ENCODE results near the gene YBX1. TPM values are rescaled to one million over a fixed set of nuclear protein-coding genes. Genes with fewer than 3 reads are reported as not detected.
"Not testable (repeated sequence)": the region's sequence is repeated elsewhere in the genome, so short reads cannot be mapped to it uniquely, and the experiment has no call there.

Gene YBX1
- total RNA-seq, 8 experiments from 2014 or later = 743 to 1,979 (median 1,431) TPM

DNA sequence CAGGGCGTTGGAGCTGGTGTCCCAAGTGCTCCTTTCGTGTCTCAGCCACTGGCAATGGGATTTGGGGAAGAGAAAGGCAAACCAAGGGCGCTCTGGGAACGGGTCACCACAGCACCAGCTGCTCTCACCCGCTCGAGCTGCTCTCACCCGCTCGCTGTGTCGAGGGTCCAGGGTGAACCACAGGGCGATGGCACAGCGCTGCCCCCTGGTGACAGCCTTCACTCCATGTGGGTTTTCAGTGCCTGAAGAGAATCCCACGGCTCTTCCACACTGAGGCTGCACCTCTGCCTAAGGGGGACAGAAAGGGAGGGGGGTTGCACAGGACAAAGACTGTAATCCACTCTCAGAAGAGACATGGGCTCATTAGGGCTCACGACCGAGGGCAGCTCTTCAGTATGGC lies 64.9 kb downstream of the YBX1 start:
- peaks cover 0 to 2% of the 10 kb centered on the region in 2 donors for H3K4me1 ChIP-seq (replicated peaks in 1 of 2)
- peak in 7 of 8 experiments; percentile 22 to 87 (median 79) for ATAC-seq (replicated peaks in 6 of 8)
- H3K27ac ChIP-seq = no peak overlapping the region
- in situ Hi-C loops (cut with MboI; ENCODE audit: low pct_unique_long_range_greater_than_20kb in 2 of 9, low sequenced_read_pairs in 9 of 9, unreplicated experiment in 9 of 9) = loop anchor here in 3 of 9 experiments (5.0 to 25.0 kb wide), 3 partner anchors 160 to 410 kb away; partner anchors contain the start of gene FOXJ3 (in 1 of the 3)
- no peak overlapping the region for H3K4me3 ChIP-seq
- WGBS, 10 experiments = 21 to 73% (median 56%) methylated on average over 2 to 9 of the region's 14 CpGs; no CpG with 5 or more reads in 6 of the 10 experiments

DNA sequence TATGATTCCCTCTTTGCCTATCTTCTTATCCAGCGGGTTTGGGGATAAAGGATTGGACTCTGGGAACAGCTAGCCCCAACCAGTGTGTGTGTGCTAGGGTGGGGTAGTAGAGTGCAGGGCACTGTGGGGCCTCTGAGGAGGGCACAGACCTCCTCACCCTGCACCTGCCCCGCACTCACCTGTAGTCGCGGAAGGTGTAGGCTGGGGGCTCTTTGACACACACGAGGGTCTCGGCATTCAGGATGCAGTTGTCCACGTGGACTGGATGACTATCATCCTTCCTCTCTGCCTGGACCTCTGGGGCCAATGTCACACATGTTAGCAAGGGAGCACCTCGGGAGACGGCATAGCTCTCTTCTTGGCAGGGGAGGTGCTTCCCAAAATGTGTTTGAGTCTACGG lies 65.8 kb downstream of the YBX1 start:
- in situ Hi-C loops (cut with MboI; ENCODE audit: low pct_unique_long_range_greater_than_20kb in 2 of 9, low sequenced_read_pairs in 9 of 9, unreplicated experiment in 9 of 9) = loop anchor here in 3 of 9 experiments (5.0 to 25.0 kb wide), 3 partner anchors 161 to 411 kb away; partner anchors contain the start of gene FOXJ3 (in 1 of the 3)
- Histone ChIP-seq H3K27ac (no peak overlapping the region), H3K4me1 (replicated peaks in 1 of 2) (peaks cover 0 to 2% of the 10 kb centered on the region in 2 donors), H3K4me3 (no peak overlapping the region)
- WGBS, 10 experiments = 80 to 100% (median 100%) methylated on average over 1 to 4 of the region's 10 CpGs; no CpG with 5 or more reads in 7 of the 10 experiments
- ATAC-seq (replicated peaks in 6 of 8) = no peak

DNA sequence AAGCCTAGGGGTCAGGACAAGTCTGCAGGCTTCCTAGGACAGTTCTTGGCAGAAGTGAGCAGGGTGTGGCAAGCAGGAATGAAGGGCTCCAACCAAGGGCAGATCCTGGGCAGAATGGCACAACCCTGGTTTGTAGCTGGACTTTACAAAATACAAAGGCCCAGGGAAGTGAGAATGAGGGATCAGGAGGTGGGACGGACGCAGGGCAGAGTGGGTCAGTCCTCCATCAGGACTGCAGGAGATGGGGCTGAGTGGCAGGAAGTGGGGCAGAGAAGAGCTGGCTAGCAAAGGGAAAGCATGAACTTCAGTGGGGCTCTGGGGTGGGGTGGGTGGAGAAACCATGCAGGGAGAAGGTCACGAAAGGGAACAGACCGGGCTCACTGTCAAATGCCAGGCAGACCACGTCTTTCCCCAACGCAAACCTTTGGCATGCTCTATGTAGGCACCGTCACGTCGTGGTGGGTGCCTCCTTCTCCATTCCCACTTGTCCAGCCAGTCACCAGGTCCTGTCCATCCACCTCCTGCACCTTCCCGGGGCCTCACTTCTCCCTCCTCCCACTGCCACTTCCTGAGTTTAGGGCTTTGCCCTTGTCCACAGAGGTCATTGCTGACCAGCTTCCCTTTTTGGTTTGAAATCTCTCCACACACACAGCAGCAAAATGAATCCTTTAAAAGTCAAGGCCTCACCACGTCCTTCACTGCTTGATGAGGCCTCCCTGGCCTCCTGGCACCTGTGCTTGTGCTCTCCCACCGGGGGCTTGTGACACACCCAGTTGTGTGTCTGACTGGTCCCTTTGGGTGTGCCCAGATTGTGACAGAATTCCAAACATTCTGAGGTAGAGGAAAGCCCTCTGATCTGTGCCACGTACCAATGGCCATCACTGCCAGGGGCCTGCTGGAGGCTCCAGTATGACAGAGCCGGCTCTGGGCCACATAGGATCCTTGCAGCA lies 66.5 kb downstream of the YBX1 start:
- 70 to 100% (median 92%) methylated on average over 1 to 13 of the region's 14 CpGs; no CpG with 5 or more reads in 3 of the 10 experiments for WGBS, 10 experiments
- in situ Hi-C loops (cut with MboI; ENCODE audit: low pct_unique_long_range_greater_than_20kb in 2 of 9, low sequenced_read_pairs in 9 of 9, unreplicated experiment in 9 of 9) = loop anchor here in 3 of 9 experiments (5.0 to 25.0 kb wide), 3 partner anchors 161 to 411 kb away; partner anchors contain the start of gene FOXJ3 (in 1 of the 3)
- peaks cover 0 to 2% of the 10 kb centered on the region in 2 donors for H3K4me1 ChIP-seq (replicated peaks in 1 of 2)
- no peak for ATAC-seq (replicated peaks in 6 of 8)
- H3K27ac ChIP-seq = no peak overlapping the region
- no peak overlapping the region for H3K4me3 ChIP-seq

DNA sequence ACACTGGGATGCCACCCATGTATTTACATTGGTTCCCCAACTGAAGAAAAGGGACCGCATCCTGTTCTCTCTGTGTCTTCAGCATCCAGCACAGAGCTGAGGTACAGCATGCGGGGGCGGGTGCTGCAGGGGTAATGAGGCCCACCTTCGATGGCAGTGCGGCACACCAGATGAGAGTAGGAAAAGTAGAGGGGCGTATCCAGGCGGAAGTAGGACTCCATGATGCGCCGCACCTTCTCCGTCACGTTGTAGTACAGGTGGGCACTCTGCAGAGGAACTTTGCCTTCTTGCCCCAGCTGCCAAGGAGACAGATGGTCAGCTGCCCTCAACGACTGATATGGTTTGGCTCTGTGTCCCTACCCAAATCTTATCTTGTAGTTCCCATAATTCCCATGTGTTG lies 67.8 kb downstream of the YBX1 start:
- Histone ChIP-seq H3K27ac (no peak overlapping the region), H3K4me3 (no peak overlapping the region), H3K4me1 (replicated peaks in 1 of 2) (peaks cover 0 to 2% of the 10 kb centered on the region in 2 donors)
- in situ Hi-C loops (cut with MboI; ENCODE audit: low pct_unique_long_range_greater_than_20kb in 2 of 9, low sequenced_read_pairs in 9 of 9, unreplicated experiment in 9 of 9) = no loop called here
- WGBS, 10 experiments = 93 to 100% (median 98%) methylated on average over 2 to 9 of the region's 12 CpGs; no CpG with 5 or more reads in 4 of the 10 experiments
- no peak for ATAC-seq (replicated peaks in 6 of 8)

DNA sequence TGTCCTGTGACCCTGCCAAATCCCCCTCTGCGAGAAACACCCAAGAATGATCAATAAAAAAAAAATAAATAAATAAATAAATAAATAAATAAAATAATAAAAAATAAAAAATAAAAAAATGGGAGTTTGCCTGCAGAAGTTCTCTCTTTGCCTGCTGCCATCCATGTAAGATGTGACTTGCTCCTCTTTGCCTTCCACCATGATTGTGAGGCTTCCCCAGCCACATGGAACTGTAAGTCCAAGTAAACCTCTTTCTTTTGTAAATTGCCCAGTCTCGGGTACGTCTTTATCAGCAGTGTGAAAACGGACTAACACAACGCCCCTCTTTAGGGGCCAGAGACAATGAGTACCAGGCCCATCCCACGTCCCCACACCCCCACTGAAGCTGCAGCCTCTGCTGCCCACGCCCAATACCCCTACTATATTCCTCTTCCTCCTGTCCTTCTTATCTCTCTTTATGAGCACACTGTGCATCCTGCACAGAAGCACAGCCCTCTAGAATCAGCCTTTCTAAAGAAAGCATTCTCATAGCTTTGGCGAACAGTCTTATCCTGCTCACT lies 69.4 kb downstream of the YBX1 start:
- in situ Hi-C loops (cut with MboI; ENCODE audit: low pct_unique_long_range_greater_than_20kb in 2 of 9, low sequenced_read_pairs in 9 of 9, unreplicated experiment in 9 of 9); H3K27ac ChIP-seq; H3K4me3 ChIP-seq; H3K4me1 ChIP-seq (replicated peaks in 1 of 2); ATAC-seq (replicated peaks in 6 of 8): not testable (repeated sequence)
- 82 to 98% (median 94%) methylated on average over 2 to 7 of the region's 8 CpGs; no CpG with 5 or more reads in 2 of the 10 experiments for WGBS, 10 experiments

DNA sequence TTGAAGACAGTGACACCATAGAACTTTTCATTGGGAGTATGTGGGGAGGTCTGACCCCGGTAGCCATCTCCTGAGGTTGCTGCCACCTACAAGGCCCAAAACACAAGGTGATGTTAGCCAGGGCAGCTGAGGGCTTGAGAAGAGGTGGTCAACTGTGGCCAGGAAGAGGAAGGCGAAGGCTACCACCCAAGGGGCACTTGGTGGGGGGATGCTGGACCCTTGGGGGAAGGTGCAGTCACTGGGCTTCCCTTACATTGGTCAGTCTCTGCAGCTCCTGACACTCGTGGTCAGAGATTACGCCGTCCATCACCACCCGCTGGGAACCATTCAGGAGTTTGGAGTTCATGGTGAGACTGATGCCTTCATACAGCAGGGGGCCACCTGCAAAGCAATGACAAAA lies 70.1 kb downstream of the YBX1 start:
- no peak for ATAC-seq (replicated peaks in 6 of 8)
- Histone ChIP-seq H3K4me3 (no peak overlapping the region), H3K27ac (no peak overlapping the region), H3K4me1 (replicated peaks in 1 of 2) (no peaks in the 10 kb centered on the region)
- in situ Hi-C loops (cut with MboI; ENCODE audit: low pct_unique_long_range_greater_than_20kb in 2 of 9, low sequenced_read_pairs in 9 of 9, unreplicated experiment in 9 of 9) = no loop called here
- 60 to 100% (median 94%) methylated on average over 1 to 6 of the region's 6 CpGs; no CpG with 5 or more reads in 3 of the 10 experiments for whole genome bisulfite sequencing, 10 experiments

DNA sequence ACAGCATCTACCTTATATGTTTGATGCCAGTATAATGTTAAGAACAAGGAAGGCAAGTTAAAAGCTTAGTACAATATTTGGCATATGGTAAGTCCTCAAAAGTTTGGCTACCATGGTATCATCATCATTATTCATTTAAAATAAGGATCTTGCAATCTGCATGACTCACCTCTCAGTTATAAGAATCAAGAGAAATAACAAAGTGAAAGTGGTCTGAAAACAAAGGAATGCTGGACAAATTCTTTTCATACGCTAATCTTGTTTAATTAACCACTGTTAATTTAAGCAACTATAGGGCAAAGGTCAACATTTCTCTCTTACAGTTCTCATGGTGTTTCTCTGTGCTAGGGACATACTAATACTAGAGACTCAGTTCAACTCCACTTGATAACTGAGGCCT lies 70.9 kb downstream of the YBX1 start:
- no peak overlapping the region for H3K4me3 ChIP-seq
- no peaks in the 10 kb centered on the region for H3K4me1 ChIP-seq (replicated peaks in 1 of 2)
- peak in 2 of 8 experiments; percentile 47 to 63 for ATAC-seq (replicated peaks in 6 of 8)
- H3K27ac ChIP-seq = no peak overlapping the region
- 60 to 100% (median 100%) methylated on average over 1 of the region's 1 CpG; no CpG with 5 or more reads in 2 of the 10 experiments for WGBS, 10 experiments
- in situ Hi-C loops (cut with MboI; ENCODE audit: low pct_unique_long_range_greater_than_20kb in 2 of 9, low sequenced_read_pairs in 9 of 9, unreplicated experiment in 9 of 9) = no loop called here

Other genes with a start within 250 kb of the YBX1 start
- 1 to 10 TPM in 5 of 8 experiments, under 1 TPM in 2, not detected in 1; 0.71 to 3.5 (median 1.5) TPM for gene ZMYND12, start 226.4 kb upstream of the YBX1 start, total RNA-seq
- gene PPCS, start 225.9 kb upstream of the YBX1 start, total RNA-seq = 10 to 100 TPM; 35.4 to 58.6 (median 52.3) TPM
- 10 to 100 TPM in 4 of 8 experiments, 1 to 10 TPM in 4; 1.7 to 33.4 (median 10.9) TPM for gene CCDC30, start 219.1 kb upstream of the YBX1 start, total RNA-seq
- gene PPIH, start 24.0 kb upstream of the YBX1 start, total RNA-seq = 10 to 100 TPM; 26.7 to 87.0 (median 59.4) TPM
- under 1 TPM in 7 of 8 experiments, not detected in 1; 0.10 to 0.81 (median 0.33) TPM for gene CLDN19, start 57.8 kb downstream of the YBX1 start, total RNA-seq
- gene P3H1, start 84.6 kb downstream of the YBX1 start, total RNA-seq = 10 to 100 TPM; 22.0 to 68.9 (median 38.1) TPM
- 10 to 100 TPM in 4 of 8 experiments, 1 to 10 TPM in 4; 4.8 to 14.4 (median 10.5) TPM for gene C1orf50, start 84.8 kb downstream of the YBX1 start, total RNA-seq
- gene TMEM269, start 102.6 kb downstream of the YBX1 start, total RNA-seq = 1 to 10 TPM in 3 of 8 experiments, under 1 TPM in 5; 0.10 to 2.3 (median 0.67) TPM
- gene ERMAP, start 134.7 kb downstream of the YBX1 start, total RNA-seq = 10 to 100 TPM in 4 of 8 experiments, 1 to 10 TPM in 4; 4.3 to 17.2 (median 10.0) TPM
- 100 to 1,000 TPM in 4 of 8 experiments, 10 to 100 TPM in 4; 15.4 to 145 (median 91.8) TPM for gene SVBP, start 135.0 kb downstream of the YBX1 start, total RNA-seq
- 10 to 100 TPM; 10.9 to 18.8 (median 15.0) TPM for gene ZNF691, start 164.2 kb downstream of the YBX1 start, total RNA-seq